H1 (cell line): ENCODE data around the gene PRLH. TPM values are rescaled to one million over a fixed set of nuclear protein-coding genes. Genes with fewer than 3 reads are reported as not detected.

Experiments
- CTCF ChIA-PET: fragments of 300-600 bp; sonication (Branson Sonifier 250); formaldehyde crosslinking; loops from one replicate; lab custom pipeline; 2021; ENCODE audit not compliant: partially characterized antibody; lab: Charles Lee
- POLR2A ChIA-PET: fragments of 300-600 bp; sonication (Branson Sonifier 250); formaldehyde crosslinking; loops from one replicate; lab custom pipeline; 2021; ENCODE audit warnings: inconsistent platforms; ENCODE audit not compliant: partially characterized antibody; lab: Charles Lee
- DNase-seq, 2 experiments: peaks; one replicate each; pipeline versions ENCODE4 v3.0.0 to v3.0.0-alpha.2; 2010 to 2022; ENCODE audit warnings: low spot score in 2 of 2, low read depth in 1 of 2, mixed read lengths in 1 of 2
- FAIRE-seq: peaks from 2 replicates; lab custom pipeline; 2011; peaks lifted over from hg19 to GRCh38; lab: Jason Lieb, UNC
- H2AFZ ChIP-seq: 2 replicates; pipeline ENCODE4 v1.8.1; 2012; ENCODE audit warnings: low read length, inconsistent platforms
- H2AK5ac ChIP-seq: 2 replicates; pipeline ENCODE4 v1.6.1; 2013; ENCODE audit warnings: low read depth, low read length
- H2BK120ac ChIP-seq: replicated peaks from 2 replicates; pipeline ENCODE3; 2013; ENCODE audit warnings: low read depth, low read length, inconsistent platforms
- H2BK12ac ChIP-seq: 2 replicates; pipeline ENCODE4 v1.6.1; 2013; ENCODE audit warnings: low read depth, low read length
- H2BK15ac ChIP-seq: 2 replicates; pipeline ENCODE4 v1.6.1; 2013; ENCODE audit warnings: low read length
- H2BK20ac ChIP-seq: 2 replicates; pipeline ENCODE4 v1.6.1; 2013; ENCODE audit warnings: low read length
- H2BK5ac ChIP-seq: 2 replicates; pipeline ENCODE4 v1.6.1; 2013; ENCODE audit warnings: low read depth, low read length
- H3K14ac ChIP-seq: 2 replicates; pipeline ENCODE4 v1.6.1; 2013; ENCODE audit warnings: inconsistent platforms; ENCODE audit not compliant: insufficient read length
- H3K18ac ChIP-seq: 2 replicates; pipeline ENCODE4 v1.6.1; 2013; ENCODE audit warnings: low read length; ENCODE audit errors: extremely low read depth
- H3K23ac ChIP-seq: 2 replicates; pipeline ENCODE4 v1.6.1; 2013; ENCODE audit warnings: inconsistent platforms; ENCODE audit not compliant: insufficient read length
- H3K23me2 ChIP-seq: 2 replicates; pipeline ENCODE4 v1.6.1; 2013; ENCODE audit warnings: low read depth, low read length
- H3K27ac ChIP-seq: 2 replicates; pipeline ENCODE4 v1.6.1; 2011; ENCODE audit warnings: low read depth, low read length, inconsistent platforms
- H3K27me3 ChIP-seq, 4 experiments: replicated peaks in 1 of 4; 1 replicate in 1 of 4; 2 replicates in 3 of 4; pipeline versions ENCODE4 v1.6.1 to v1.8.1; 2011 to 2013; ENCODE audit warnings: low read length in 3 of 4, mild to moderate bottlenecking in 3 of 4, inconsistent platforms in 2 of 4, mixed read lengths in 2 of 4, moderate library complexity in 1 of 4; ENCODE audit not compliant: control insufficient read depth in 3 of 4, insufficient read depth in 3 of 4; ENCODE audit errors: extremely low read depth in 1 of 4
- H3K36me3 ChIP-seq, 4 experiments: 2 replicates each; pipeline versions ENCODE4 v1.6.1 to v1.8.1; 2011 to 2013; ENCODE audit warnings: mild to moderate bottlenecking in 4 of 4, low read length in 3 of 4, moderate library complexity in 2 of 4, control low read depth in 1 of 4, inconsistent platforms in 1 of 4; ENCODE audit not compliant: insufficient read depth in 4 of 4, control insufficient read depth in 2 of 4
- H3K4ac ChIP-seq: replicated peaks from 2 replicates; pipeline ENCODE3; 2013; ENCODE audit warnings: low read length, low read depth, mixed read lengths, inconsistent platforms; ENCODE audit not compliant: insufficient read length
- H3K4me1 ChIP-seq, 4 experiments: replicated peaks in 1 of 4; 1 replicate in 1 of 4; 2 replicates in 3 of 4; pipeline versions ENCODE4 v1.6.1 to v1.8.1; 2011 to 2013; ENCODE audit warnings: low read length in 3 of 4, inconsistent platforms in 2 of 4, mixed read lengths in 1 of 4; ENCODE audit not compliant: insufficient read depth in 4 of 4, control insufficient read depth in 3 of 4
- H3K4me2 ChIP-seq, 2 experiments: 2 replicates each; pipeline versions ENCODE4 v1.6.1 to v1.8.1; 2011 to 2013; ENCODE audit warnings: low read depth in 2 of 2, low read length in 2 of 2, control low read depth in 1 of 2, inconsistent platforms in 1 of 2, mild to moderate bottlenecking in 1 of 2; ENCODE audit not compliant: insufficient read depth in 1 of 2
- H3K4me3 ChIP-seq, 4 experiments: fragments of 200-600, 300-600 bp in 1 of 4; sonication (generic), shearing (Covaris generic), sonication (Bioruptor Twin) in 1 of 4; 2 replicates each; pipeline versions ENCODE4 v1.5.1 to v1.8.1; 2011 to 2016; ENCODE audit warnings: low read length in 4 of 4, low read depth in 3 of 4, control low read depth in 2 of 4, inconsistent platforms in 2 of 4, mild to moderate bottlenecking in 2 of 4, mixed read lengths in 1 of 4, moderate library complexity in 1 of 4; ENCODE audit not compliant: insufficient read depth in 2 of 4; ENCODE audit errors: extremely low read depth in 1 of 4
- H3K56ac ChIP-seq: replicated peaks from 2 replicates; pipeline ENCODE3; 2013; ENCODE audit warnings: low read depth, mild to moderate bottlenecking, mixed read lengths, low read length, inconsistent platforms; ENCODE audit not compliant: insufficient read length
- H3K79me1 ChIP-seq: 2 replicates; pipeline ENCODE4 v1.6.1; 2013; ENCODE audit warnings: low read depth, low read length, control low read depth
- H3K79me2 ChIP-seq, 2 experiments: 2 replicates each; pipeline versions ENCODE4 v1.6.1 to v1.8.1; 2012 to 2013; ENCODE audit warnings: low read length in 2 of 2, mild to moderate bottlenecking in 2 of 2, inconsistent platforms in 1 of 2; ENCODE audit not compliant: insufficient read depth in 2 of 2, control insufficient read depth in 1 of 2
- H3K9ac ChIP-seq, 4 experiments: replicated peaks in 1 of 4; 1 replicate in 1 of 4; 2 replicates in 3 of 4; pipeline versions ENCODE4 v1.6.1 to v1.8.1; 2011 to 2013; ENCODE audit warnings: low read depth in 3 of 4, low read length in 3 of 4, control low read depth in 2 of 4, mild to moderate bottlenecking in 2 of 4, moderate library complexity in 2 of 4, inconsistent platforms in 1 of 4; ENCODE audit errors: extremely low read depth in 1 of 4
- H3K9me3 ChIP-seq, 2 experiments: 2 replicates each; pipeline versions ENCODE4 v1.6.1 to v1.8.1; 2012 to 2013; ENCODE audit warnings: mild to moderate bottlenecking in 2 of 2, moderate library complexity in 2 of 2, control low read depth in 1 of 2, inconsistent platforms in 1 of 2, low read depth in 1 of 2, low read length in 1 of 2, mixed read lengths in 1 of 2; ENCODE audit not compliant: insufficient read depth in 2 of 2
- H4K20me1 ChIP-seq, 2 experiments: replicated peaks in 1 of 2; 2 replicates each; pipeline versions ENCODE3 to v1.8.1; 2011 to 2013; ENCODE audit warnings: inconsistent platforms in 2 of 2, low read length in 2 of 2, mild to moderate bottlenecking in 1 of 2; ENCODE audit not compliant: insufficient read depth in 2 of 2, control insufficient read depth in 1 of 2
- H4K5ac ChIP-seq: 2 replicates; pipeline ENCODE4 v1.6.1; 2013; ENCODE audit warnings: low read length, low read depth, mixed read lengths, inconsistent platforms; ENCODE audit not compliant: insufficient read length
- H4K8ac ChIP-seq: 2 replicates; pipeline ENCODE4 v1.8.0; 2013; ENCODE audit warnings: mild to moderate bottlenecking, moderate library complexity, low read length, inconsistent platforms; ENCODE audit not compliant: insufficient read depth; ENCODE audit errors: extremely low read depth
- H4K91ac ChIP-seq: replicated peaks from 2 replicates; pipeline ENCODE3; 2013; ENCODE audit warnings: low read length, mixed read lengths, inconsistent platforms; ENCODE audit not compliant: insufficient read length
- NANOG ChIP-seq: IDR thresholded peaks from 2 replicates; pipeline ENCODE4 v1.6.1; 2011; ENCODE audit warnings: low read length, low read depth, mild to moderate bottlenecking, inconsistent platforms; ENCODE audit not compliant: insufficient read depth, poor library complexity, severe bottlenecking
- TAF1 ChIP-seq: IDR thresholded peaks from 2 replicates; pipeline ENCODE4 v1.6.1; 2011; ENCODE audit warnings: mild to moderate bottlenecking, low read depth, low read length
- WGBS, 2 experiments: shearing (Covaris generic) in 1 of 2; methylation state at CpG; one replicate each; pipeline versions ENCODE4 v1.1.6 to v1.1.7; 2013 to 2015; ENCODE audit warnings: low lambda C conversion rate in 2 of 2, mixed read lengths in 2 of 2, inconsistent platforms in 1 of 2, low coverage in 1 of 2, missing lambda C conversion rate in 1 of 2; ENCODE audit not compliant: insufficient replicate concordance in 2 of 2, insufficient coverage in 1 of 2, insufficient read length in 1 of 2; ENCODE audit errors: extremely low coverage in 1 of 2, missing lambda C conversion rate in 1 of 2; 5-methylcytosine and 5-hydroxymethylcytosine counted together
- polyA plus RNA-seq, 7 experiments: library from polyadenylated mRNA; depleted of rRNA in 3 of 7; stranded (reverse) in 5 of 7; unstranded in 2 of 7; fragments of >200 nt in 5 of 7; fragments of 200-250 nt in 2 of 7; gene quantifications; 1 replicate in 5 of 7; 2 replicates in 1 of 7; 4 replicates in 1 of 7; pipeline versions ENCODE4 v1.2.1 to v1.2.3, GENCODE V29; 2011 to 2013; ENCODE audit warnings: missing spikeins in 2 of 7, mixed read lengths in 2 of 7
- total RNA-seq: library from RNA; stranded (reverse); fragmentation: NEBNext Ultra II Directional; extraction: Animal tissue kit (Norgen Biotek cat#: 25700); gene quantifications from 2 replicates; pipeline ENCODE4 v1.2.1, GENCODE V29; 2021

PRLH gene
- total and polyA plus RNA-seq, 2 of the 8 experiments (the other 6 are each of a cell fraction or from before 2014, with no cell fraction given): not detected

- peaks cover 0 to 3% (median 2%) of the 10 kb centered on the region in 4 experiments; a peak in 3 of 8 replicates for H3K36me3 ChIP-seq
- H2AFZ ChIP-seq: no peak overlapping the region
- POLR2A ChIA-PET: interaction anchor here (1.3 kb wide), 1 partner anchor 43 kb away, joined by 3 read pairs; no protein-coding TSS in a partner anchor
- no peaks in the 10 kb centered on the region; a peak in 1 of 7 replicates for H3K27me3 ChIP-seq
- no peak overlapping the region for H3K4me3 ChIP-seq
- no peak overlapping the region for H4K5ac ChIP-seq
- no peaks in the 10 kb centered on the region for H3K79me2 ChIP-seq
- H3K4me2 ChIP-seq: no peak overlapping the region
- no peak overlapping the region for H3K23ac ChIP-seq
- no peak overlapping the region for H2BK20ac ChIP-seq
- H3K79me1 ChIP-seq: no peaks in the 10 kb centered on the region; the same call in 1 of the 2 replicates
- H3K9me3 ChIP-seq: no peaks in the 10 kb centered on the region; a peak in 1 of 4 replicates
- no peak overlapping the region for H2BK5ac ChIP-seq
- H4K91ac ChIP-seq: no peak overlapping the region
- H2BK15ac ChIP-seq: no peak overlapping the region
- no peak overlapping the region for H3K27ac ChIP-seq
- H3K56ac ChIP-seq: no peak overlapping the region
- H4K8ac ChIP-seq: no peak overlapping the region
- no peak overlapping the region for H2BK120ac ChIP-seq
- H2AK5ac ChIP-seq: no peak overlapping the region
- no peak overlapping the region for H3K4ac ChIP-seq
- CTCF ChIA-PET: interaction anchor here (0.7 to 1.7 kb wide), 6 partner anchors 9 to 39 kb away, joined by 3 to 8 read pairs (median 4); no protein-coding TSS in a partner anchor
- DNase-seq (no peak), FAIRE-seq (no peak)
- H3K14ac ChIP-seq: no peak overlapping the region
- 0 out of 2 replicates have a peak overlapping the region, but pooled peaks have one; percentile 17 for H2BK12ac ChIP-seq
- no peak overlapping the region for H3K9ac ChIP-seq
- H4K20me1 ChIP-seq: no peaks in the 10 kb centered on the region
- no peak overlapping the region for H3K18ac ChIP-seq
- H3K4me1 ChIP-seq: no peaks in the 10 kb centered on the region
- WGBS, 2 experiments: 87% methylated on average over 8 of the region's 8 CpGs; no CpG with 5 or more reads in 1 of the 2 experiments
- no peaks in the 10 kb centered on the region for H3K23me2 ChIP-seq
- TF ChIP-seq NANOG (no peak), TAF1 (no peak)
These were observed 20.1 kb upstream of the PRLH start for GRCh38 chr2:237546040-237546875.
